Measurements from ENCODE around the gene PIEZO2.

PIEZO2 gene

DNA sequence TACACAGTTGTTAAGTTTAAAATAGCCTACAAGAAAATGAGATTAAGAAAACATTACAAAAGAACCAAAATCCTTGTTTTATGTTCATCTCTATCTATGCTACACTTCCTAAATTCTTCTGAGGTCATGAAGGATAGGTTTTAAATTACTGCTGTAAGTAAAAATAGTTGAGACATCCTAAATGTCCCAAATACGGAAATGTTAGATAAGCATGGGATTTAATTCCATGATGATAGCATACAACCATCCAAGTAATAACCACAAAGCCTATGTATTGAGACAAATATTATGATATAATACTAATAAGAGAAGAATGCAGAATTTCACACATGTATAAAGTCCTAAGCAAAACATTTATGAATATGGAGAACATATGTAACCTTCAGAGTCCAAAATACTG, 34.1 kb downstream of the PIEZO2 start:
- no peaks in the 10 kb centered on the region for H3K9me3 ChIP-seq (ENCODE audit: low read length)
- no peaks in the 10 kb centered on the region for H3K9me2 ChIP-seq (ENCODE audit: low read depth, low read length)
- no peak overlapping the region for H3K4me2 ChIP-seq (ENCODE audit: low read length)
- H3K4me1 ChIP-seq (ENCODE audit: insufficient read depth, low read length, severe bottlenecking): no peaks in the 10 kb centered on the region
- no peaks in the 10 kb centered on the region for H3K27me3 ChIP-seq (ENCODE audit: insufficient read depth, low read length)
- no peak overlapping the region for H3K9ac ChIP-seq (ENCODE audit: low read length)
- no peaks in the 10 kb centered on the region for H3F3A ChIP-seq (ENCODE audit: insufficient read depth, low read length)
- H4K20me1 ChIP-seq (ENCODE audit: insufficient read depth, low read length): no peaks in the 10 kb centered on the region
- H3K27ac ChIP-seq (ENCODE audit: low read depth, low read length, poor library complexity, severe bottlenecking): no peak overlapping the region
- no peak for TF ChIP-seq EZH2 (IDR thresholded peaks at IDR 0.05; ENCODE audit: borderline replicate concordance, low read length)
- TF ChIP-seq, protein P1, sequence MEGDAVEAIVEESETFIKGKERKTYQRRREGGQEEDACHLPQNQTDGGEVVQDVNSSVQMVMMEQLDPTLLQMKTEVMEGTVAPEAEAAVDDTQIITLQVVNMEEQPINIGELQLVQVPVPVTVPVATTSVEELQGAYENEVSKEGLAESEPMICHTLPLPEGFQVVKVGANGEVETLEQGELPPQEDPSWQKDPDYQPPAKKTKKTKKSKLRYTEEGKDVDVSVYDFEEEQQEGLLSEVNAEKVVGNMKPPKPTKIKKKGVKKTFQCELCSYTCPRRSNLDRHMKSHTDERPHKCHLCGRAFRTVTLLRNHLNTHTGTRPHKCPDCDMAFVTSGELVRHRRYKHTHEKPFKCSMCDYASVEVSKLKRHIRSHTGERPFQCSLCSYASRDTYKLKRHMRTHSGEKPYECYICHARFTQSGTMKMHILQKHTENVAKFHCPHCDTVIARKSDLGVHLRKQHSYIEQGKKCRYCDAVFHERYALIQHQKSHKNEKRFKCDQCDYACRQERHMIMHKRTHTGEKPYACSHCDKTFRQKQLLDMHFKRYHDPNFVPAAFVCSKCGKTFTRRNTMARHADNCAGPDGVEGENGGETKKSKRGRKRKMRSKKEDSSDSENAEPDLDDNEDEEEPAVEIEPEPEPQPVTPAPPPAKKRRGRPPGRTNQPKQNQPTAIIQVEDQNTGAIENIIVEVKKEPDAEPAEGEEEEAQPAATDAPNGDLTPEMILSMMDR (IDR thresholded peaks at IDR 0.05; ENCODE audit: low read length): no peak
- H3K36me3 ChIP-seq (ENCODE audit: insufficient read depth, low read length): no peaks in the 10 kb centered on the region
- no peak overlapping the region for H2AFZ ChIP-seq (ENCODE audit: low read length)
- no peaks in the 10 kb centered on the region for H3K79me2 ChIP-seq (ENCODE audit: insufficient read depth, low read length)
- no peak overlapping the region for H3K4me3 ChIP-seq (ENCODE audit: low read depth, low read length, poor library complexity, severe bottlenecking)

DNA sequence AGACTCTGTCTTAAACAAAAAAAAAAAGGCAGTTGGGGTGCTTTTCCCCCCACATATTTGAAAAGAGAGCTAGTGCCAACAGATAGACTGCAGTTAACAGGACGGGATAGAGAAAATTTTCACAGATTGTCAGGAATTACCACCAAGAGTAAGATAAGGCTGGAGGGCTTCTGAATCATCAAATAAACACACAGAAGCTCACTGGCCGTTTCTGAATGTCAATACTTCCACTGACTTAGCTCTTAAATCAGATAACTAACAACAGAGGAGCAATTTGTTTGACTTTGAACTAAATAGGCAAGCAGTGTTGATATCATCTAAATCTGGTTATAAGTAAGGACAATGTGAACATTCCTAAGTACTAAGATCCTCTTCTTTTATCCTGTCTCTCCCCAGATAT, 34.7 kb downstream of the PIEZO2 start:
- Histone ChIP-seq H3K27me3 (ENCODE audit: insufficient read depth, low read length) (no peaks in the 10 kb centered on the region), H3K36me3 (ENCODE audit: insufficient read depth, low read length) (no peaks in the 10 kb centered on the region), H3K9ac (ENCODE audit: low read length) (no peak overlapping the region), H3K4me2 (ENCODE audit: low read length) (no peak overlapping the region), H2AFZ (ENCODE audit: low read length) (no peak overlapping the region), H3K79me2 (ENCODE audit: insufficient read depth, low read length) (no peaks in the 10 kb centered on the region), H3K4me1 (ENCODE audit: insufficient read depth, low read length, severe bottlenecking) (no peaks in the 10 kb centered on the region), H3K4me3 (ENCODE audit: low read depth, low read length, poor library complexity, severe bottlenecking) (no peak overlapping the region), H3K9me2 (ENCODE audit: low read depth, low read length) (no peaks in the 10 kb centered on the region), H3F3A (ENCODE audit: insufficient read depth, low read length) (no peaks in the 10 kb centered on the region), H3K27ac (ENCODE audit: low read depth, low read length, poor library complexity, severe bottlenecking) (no peak overlapping the region), H4K20me1 (ENCODE audit: insufficient read depth, low read length) (no peaks in the 10 kb centered on the region), H3K9me3 (ENCODE audit: low read length) (no peaks in the 10 kb centered on the region)
- TF ChIP-seq, protein P1 (IDR thresholded peaks at IDR 0.05; ENCODE audit: low read length): no peak
- no peak for TF ChIP-seq EZH2 (IDR thresholded peaks at IDR 0.05; ENCODE audit: borderline replicate concordance, low read length)

GRCh38 chr18:11113937-11114336, 35.4 kb downstream of the PIEZO2 start:
- H3F3A ChIP-seq (ENCODE audit: insufficient read depth, low read length): no peaks in the 10 kb centered on the region
- H3K9ac ChIP-seq (ENCODE audit: low read length): no peak overlapping the region
- H3K36me3 ChIP-seq (ENCODE audit: insufficient read depth, low read length): no peaks in the 10 kb centered on the region
- no peaks in the 10 kb centered on the region for H3K4me1 ChIP-seq (ENCODE audit: insufficient read depth, low read length, severe bottlenecking)
- H4K20me1 ChIP-seq (ENCODE audit: insufficient read depth, low read length): no peaks in the 10 kb centered on the region
- H3K9me2 ChIP-seq (ENCODE audit: low read depth, low read length): no peaks in the 10 kb centered on the region
- H2AFZ ChIP-seq (ENCODE audit: low read length): no peak overlapping the region
- no peaks in the 10 kb centered on the region for H3K79me2 ChIP-seq (ENCODE audit: insufficient read depth, low read length)
- H3K4me3 ChIP-seq (ENCODE audit: low read depth, low read length, poor library complexity, severe bottlenecking): no peak overlapping the region
- H3K27ac ChIP-seq (ENCODE audit: low read depth, low read length, poor library complexity, severe bottlenecking): no peak overlapping the region
- no peak overlapping the region for H3K4me2 ChIP-seq (ENCODE audit: low read length)
- TF ChIP-seq, protein P1 (IDR thresholded peaks at IDR 0.05; ENCODE audit: low read length): no peak
- no peak for TF ChIP-seq EZH2 (IDR thresholded peaks at IDR 0.05; ENCODE audit: borderline replicate concordance, low read length)
- H3K9me3 ChIP-seq (ENCODE audit: low read length): no peaks in the 10 kb centered on the region
- H3K27me3 ChIP-seq (ENCODE audit: insufficient read depth, low read length): no peaks in the 10 kb centered on the region

All from OCI-LY1 (cell line).